GM12864 (cell line): Measurements from ENCODE around the gene NCAM1.

Source experiments
- DNase-seq: peaks from one replicate; pipeline ENCODE4 v3.0.0-alpha.2; 2011; ENCODE audit warnings: low read depth
- H3K4me3 ChIP-seq: 2 replicates; pipeline ENCODE4 v1.5.1; 2011; ENCODE audit warnings: mild to moderate bottlenecking, low read depth, low read length, control low read depth
- CTCF ChIP-seq: IDR thresholded peaks from 2 replicates; pipeline ENCODE4 v1.5.1; 2011; ENCODE audit warnings: low read depth, mild to moderate bottlenecking, moderate library complexity, low read length, control low read depth, inconsistent platforms; ENCODE audit errors: missing control alignments

The NCAM1 gene

GRCh38 chr11:113314389-113315301 is 353.4 kb downstream of the NCAM1 start, which contains the start of gene TTC12:
Gene TTC12, plus strand, starts transcription at chr11:113314583. Its CDS starts 1,675 bp downstream, at chr11:113316258.
- TF ChIP-seq CTCF: no peak
- peak; percentile 46 for DNase-seq
- peak within 1 kb of the TSS; percentile 69 for H3K4me3 ChIP-seq

- TF ChIP-seq CTCF: no peak
- no peak overlapping the region for H3K4me3 ChIP-seq
- no peak for DNase-seq
These were observed 354.6 kb downstream of the NCAM1 start for GRCh38 chr11:113315811-113316210.

DNA sequence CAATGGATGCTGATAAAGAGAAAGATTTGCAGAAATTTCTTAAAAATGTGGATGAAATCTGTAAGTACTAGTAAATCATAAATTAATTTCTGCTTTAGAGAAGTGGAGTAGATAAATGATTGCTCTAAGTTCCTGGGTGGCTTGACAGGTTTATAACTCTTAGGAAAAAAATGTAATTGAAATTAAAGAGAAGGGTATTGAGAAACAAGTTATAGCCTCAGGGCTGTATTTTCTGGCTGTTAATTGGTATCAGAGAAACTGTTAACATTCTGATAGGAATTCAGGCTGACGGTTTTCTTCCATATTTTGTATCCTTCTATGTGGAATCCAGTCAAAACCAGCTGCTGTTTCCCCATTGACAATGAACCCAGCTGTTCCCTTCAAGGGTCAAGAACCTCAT is 355.0 kb downstream of the NCAM1 start:
- H3K4me3 ChIP-seq: no peak overlapping the region
- no peak for DNase-seq
- no peak for TF ChIP-seq CTCF

GRCh38 chr11:113317339-113317738 is 356.1 kb downstream of the NCAM1 start:
- DNase-seq: no peak
- H3K4me3 ChIP-seq: no peak overlapping the region
- no peak for TF ChIP-seq CTCF

GRCh38 chr11:113319085-113319484 is 357.9 kb downstream of the NCAM1 start:
- DNase-seq: no peak
- H3K4me3 ChIP-seq: no peak overlapping the region
- no peak for TF ChIP-seq CTCF

- no peak overlapping the region for H3K4me3 ChIP-seq
- DNase-seq: no peak
- no peak for TF ChIP-seq CTCF
These were observed 360.9 kb downstream of the NCAM1 start for GRCh38 chr11:113322158-113322557.

GRCh38 chr11:113324250-113324649 is 363.0 kb downstream of the NCAM1 start:
- no peak overlapping the region for H3K4me3 ChIP-seq
- no peak for TF ChIP-seq CTCF
- DNase-seq: no peak
